ENCODE results near the gene BRD1.

Gene BRD1

GRCh38 chr22:49760280-49760629, 67.4 kb downstream of the BRD1 start:
- Histone ChIP-seq H3K27me3 (ENCODE audit: control insufficient read depth, low read length) (no peaks in the 10 kb centered on the region), H3K27ac (ENCODE audit: low read depth, low read length) (no peak overlapping the region), H3K4me2 (ENCODE audit: low read length) (no peak overlapping the region), H4K20me1 (ENCODE audit: control insufficient read depth, insufficient read depth, low read depth, low read length) (no peaks in the 10 kb centered on the region), H3K4me1 (ENCODE audit: control insufficient read depth, low read length) (no peaks in the 10 kb centered on the region), H3F3A (ENCODE audit: control insufficient read depth, insufficient read depth) (no peaks in the 10 kb centered on the region), H3K79me2 (ENCODE audit: control insufficient read depth, low read length) (no peaks in the 10 kb centered on the region), H3K36me3 (ENCODE audit: control insufficient read depth, low read length) (no peaks in the 10 kb centered on the region), H3K4me3 (ENCODE audit: low read length) (no peak overlapping the region), H3K9me3 (ENCODE audit: control insufficient read depth, insufficient read depth, low read length) (no peaks in the 10 kb centered on the region), H3K9me2 (replicated peaks; ENCODE audit: control insufficient read depth, low read length) (no peaks in the 10 kb centered on the region)
- TF ChIP-seq, protein P1, sequence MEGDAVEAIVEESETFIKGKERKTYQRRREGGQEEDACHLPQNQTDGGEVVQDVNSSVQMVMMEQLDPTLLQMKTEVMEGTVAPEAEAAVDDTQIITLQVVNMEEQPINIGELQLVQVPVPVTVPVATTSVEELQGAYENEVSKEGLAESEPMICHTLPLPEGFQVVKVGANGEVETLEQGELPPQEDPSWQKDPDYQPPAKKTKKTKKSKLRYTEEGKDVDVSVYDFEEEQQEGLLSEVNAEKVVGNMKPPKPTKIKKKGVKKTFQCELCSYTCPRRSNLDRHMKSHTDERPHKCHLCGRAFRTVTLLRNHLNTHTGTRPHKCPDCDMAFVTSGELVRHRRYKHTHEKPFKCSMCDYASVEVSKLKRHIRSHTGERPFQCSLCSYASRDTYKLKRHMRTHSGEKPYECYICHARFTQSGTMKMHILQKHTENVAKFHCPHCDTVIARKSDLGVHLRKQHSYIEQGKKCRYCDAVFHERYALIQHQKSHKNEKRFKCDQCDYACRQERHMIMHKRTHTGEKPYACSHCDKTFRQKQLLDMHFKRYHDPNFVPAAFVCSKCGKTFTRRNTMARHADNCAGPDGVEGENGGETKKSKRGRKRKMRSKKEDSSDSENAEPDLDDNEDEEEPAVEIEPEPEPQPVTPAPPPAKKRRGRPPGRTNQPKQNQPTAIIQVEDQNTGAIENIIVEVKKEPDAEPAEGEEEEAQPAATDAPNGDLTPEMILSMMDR (IDR thresholded peaks at IDR 0.05; ENCODE audit: low read depth, low read length, poor library complexity, severe bottlenecking) = no peak

- no peaks in the 10 kb centered on the region for H3K27me3 ChIP-seq (ENCODE audit: control insufficient read depth, low read length)
- no peaks in the 10 kb centered on the region for H3K9me3 ChIP-seq (ENCODE audit: control insufficient read depth, insufficient read depth, low read length)
- no peaks in the 10 kb centered on the region for H3K36me3 ChIP-seq (ENCODE audit: control insufficient read depth, low read length)
- no peak overlapping the region for H3K4me2 ChIP-seq (ENCODE audit: low read length)
- no peaks in the 10 kb centered on the region for H3K79me2 ChIP-seq (ENCODE audit: control insufficient read depth, low read length)
- H3K27ac ChIP-seq (ENCODE audit: low read depth, low read length) = no peak overlapping the region
- no peak overlapping the region for H3K4me3 ChIP-seq (ENCODE audit: low read length)
- no peaks in the 10 kb centered on the region for H4K20me1 ChIP-seq (ENCODE audit: control insufficient read depth, insufficient read depth, low read depth, low read length)
- H3F3A ChIP-seq (ENCODE audit: control insufficient read depth, insufficient read depth) = no peaks in the 10 kb centered on the region
- TF ChIP-seq, protein P1 (IDR thresholded peaks at IDR 0.05; ENCODE audit: low read depth, low read length, poor library complexity, severe bottlenecking) = no peak
- no peak for TF ChIP-seq EZH2phosphoT487 (IDR thresholded peaks at IDR 0.05; ENCODE audit: borderline replicate concordance, low read length)
- H3K4me1 ChIP-seq (ENCODE audit: control insufficient read depth, low read length) = no peaks in the 10 kb centered on the region
- no peaks in the 10 kb centered on the region for H3K9me2 ChIP-seq (replicated peaks; ENCODE audit: control insufficient read depth, low read length)
These were observed 71.0 kb downstream of the BRD1 start for GRCh38 chr22:49756676-49757075.

GRCh38 chr22:49756201-49756600, 71.5 kb downstream of the BRD1 start:
- Histone ChIP-seq H3K4me3 (ENCODE audit: low read length) (no peak overlapping the region), H3K4me1 (ENCODE audit: control insufficient read depth, low read length) (no peaks in the 10 kb centered on the region), H3K9me2 (replicated peaks; ENCODE audit: control insufficient read depth, low read length) (no peaks in the 10 kb centered on the region), H3K27ac (ENCODE audit: low read depth, low read length) (no peak overlapping the region), H3K9me3 (ENCODE audit: control insufficient read depth, insufficient read depth, low read length) (no peaks in the 10 kb centered on the region), H3K27me3 (ENCODE audit: control insufficient read depth, low read length) (no peaks in the 10 kb centered on the region), H3K79me2 (ENCODE audit: control insufficient read depth, low read length) (no peaks in the 10 kb centered on the region), H3K36me3 (ENCODE audit: control insufficient read depth, low read length) (no peaks in the 10 kb centered on the region), H4K20me1 (ENCODE audit: control insufficient read depth, insufficient read depth, low read depth, low read length) (no peaks in the 10 kb centered on the region), H3F3A (ENCODE audit: control insufficient read depth, insufficient read depth) (no peaks in the 10 kb centered on the region), H3K4me2 (ENCODE audit: low read length) (no peak overlapping the region)
- no peak for TF ChIP-seq EZH2phosphoT487 (IDR thresholded peaks at IDR 0.05; ENCODE audit: borderline replicate concordance, low read length)
- TF ChIP-seq, protein P1 (IDR thresholded peaks at IDR 0.05; ENCODE audit: low read depth, low read length, poor library complexity, severe bottlenecking) = no peak

DNA sequence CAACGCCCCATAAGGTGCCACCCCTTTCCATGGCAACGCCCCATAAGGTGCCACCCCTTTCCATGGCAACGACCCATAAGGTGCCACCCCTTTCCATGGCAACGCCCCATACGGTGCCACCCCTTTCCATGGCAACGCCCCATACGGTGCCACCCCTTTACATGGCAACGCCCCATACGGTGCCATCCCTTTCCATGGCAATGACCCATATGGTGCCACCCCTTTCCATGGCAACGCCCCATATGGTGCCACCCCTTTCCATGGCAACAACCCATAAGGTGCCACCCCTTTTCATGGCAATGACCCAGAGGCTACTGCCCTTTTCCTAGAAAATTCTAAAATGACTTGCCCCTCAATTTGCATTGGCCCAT, 72.1 kb downstream of the BRD1 start:
- H3K27ac ChIP-seq (ENCODE audit: low read depth, low read length) = no peak overlapping the region
- no peaks in the 10 kb centered on the region for H3F3A ChIP-seq (ENCODE audit: control insufficient read depth, insufficient read depth)
- no peak overlapping the region for H3K4me2 ChIP-seq (ENCODE audit: low read length)
- H3K4me1 ChIP-seq (ENCODE audit: control insufficient read depth, low read length) = no peaks in the 10 kb centered on the region
- H3K79me2 ChIP-seq (ENCODE audit: control insufficient read depth, low read length) = no peaks in the 10 kb centered on the region
- no peaks in the 10 kb centered on the region for H4K20me1 ChIP-seq (ENCODE audit: control insufficient read depth, insufficient read depth, low read depth, low read length)
- TF ChIP-seq, protein P1 (IDR thresholded peaks at IDR 0.05; ENCODE audit: low read depth, low read length, poor library complexity, severe bottlenecking) = no peak
- H3K36me3 ChIP-seq (ENCODE audit: control insufficient read depth, low read length) = no peaks in the 10 kb centered on the region
- H3K4me3 ChIP-seq (ENCODE audit: low read length) = no peak overlapping the region
- H3K27me3 ChIP-seq (ENCODE audit: control insufficient read depth, low read length) = no peaks in the 10 kb centered on the region
- H3K9me2 ChIP-seq (replicated peaks; ENCODE audit: control insufficient read depth, low read length) = no peaks in the 10 kb centered on the region
- no peaks in the 10 kb centered on the region for H3K9me3 ChIP-seq (ENCODE audit: control insufficient read depth, insufficient read depth, low read length)

All from DOHH2 (cell line).